ENCODE measurements around the gene PDLIM5.
"Not testable (repeated sequence)": the region's sequence is repeated elsewhere in the genome, so short reads cannot be mapped to it uniquely, and the experiment has no call there.

The PDLIM5 gene

GRCh38 chr4:94466371-94466770 lies 14.6 kb downstream of the PDLIM5 start:
- DNase-seq = no peak

- no peak for DNase-seq
Measured at GRCh38 chr4:94466923-94467322, 15.2 kb downstream of the PDLIM5 start.

DNA sequence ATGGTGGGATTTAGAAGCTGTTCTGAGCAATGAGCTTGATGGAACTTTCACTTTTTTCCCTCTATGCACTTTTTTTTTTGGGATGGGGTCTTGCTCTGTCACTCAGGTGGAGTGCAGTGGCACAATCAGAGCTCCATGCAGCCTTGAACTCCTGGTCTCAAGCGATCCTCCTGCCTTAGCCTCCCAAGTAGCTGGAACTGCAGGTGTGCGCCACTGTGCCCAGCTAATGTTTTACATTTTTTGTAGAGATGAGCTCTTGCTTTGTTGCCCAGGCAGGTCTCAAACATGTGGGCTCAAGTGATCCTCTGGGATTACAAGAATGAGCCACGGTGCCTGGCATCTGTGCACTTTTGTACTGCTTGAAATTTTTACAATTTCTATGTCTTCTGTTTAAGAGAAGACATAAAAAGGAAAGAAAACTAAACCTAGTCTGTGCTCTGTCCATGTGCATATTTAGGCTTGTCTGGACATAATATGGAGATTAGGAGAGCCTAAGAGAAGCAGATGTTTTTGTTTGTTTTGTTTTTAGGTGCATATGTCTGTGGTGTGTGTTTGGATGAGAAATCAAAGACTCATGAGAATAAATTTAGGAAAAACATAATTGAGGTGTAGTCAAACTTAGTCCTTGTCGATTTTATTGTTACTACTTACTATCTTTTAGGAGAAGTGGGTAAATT lies 16.5 kb downstream of the PDLIM5 start:
- DNase-seq = no peak

- no peak for DNase-seq
Measured at GRCh38 chr4:94469221-94469784, 17.6 kb downstream of the PDLIM5 start.

DNA sequence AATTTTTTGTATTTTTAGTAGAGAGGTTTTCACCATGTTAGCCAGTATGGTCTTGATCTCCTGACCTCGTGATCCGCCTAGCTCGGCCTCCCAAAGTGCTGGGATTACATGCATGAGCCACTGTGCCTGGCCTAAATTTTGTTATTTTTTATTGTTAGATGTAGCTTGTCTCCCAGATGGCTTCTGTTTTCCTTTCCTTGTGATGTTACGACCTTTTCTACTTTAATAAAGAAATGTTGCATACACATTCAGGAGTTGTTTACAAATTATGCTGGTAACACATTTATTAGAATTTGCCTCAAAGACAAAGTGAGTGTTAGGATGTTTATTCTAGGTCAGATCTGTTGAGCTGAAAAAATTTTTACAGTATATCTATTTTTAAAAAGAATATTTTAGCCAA lies 18.4 kb downstream of the PDLIM5 start:
- no peak for DNase-seq

GRCh38 chr4:94470782-94471181 lies 19.0 kb downstream of the PDLIM5 start:
- DNase-seq = not testable (repeated sequence)

DNA sequence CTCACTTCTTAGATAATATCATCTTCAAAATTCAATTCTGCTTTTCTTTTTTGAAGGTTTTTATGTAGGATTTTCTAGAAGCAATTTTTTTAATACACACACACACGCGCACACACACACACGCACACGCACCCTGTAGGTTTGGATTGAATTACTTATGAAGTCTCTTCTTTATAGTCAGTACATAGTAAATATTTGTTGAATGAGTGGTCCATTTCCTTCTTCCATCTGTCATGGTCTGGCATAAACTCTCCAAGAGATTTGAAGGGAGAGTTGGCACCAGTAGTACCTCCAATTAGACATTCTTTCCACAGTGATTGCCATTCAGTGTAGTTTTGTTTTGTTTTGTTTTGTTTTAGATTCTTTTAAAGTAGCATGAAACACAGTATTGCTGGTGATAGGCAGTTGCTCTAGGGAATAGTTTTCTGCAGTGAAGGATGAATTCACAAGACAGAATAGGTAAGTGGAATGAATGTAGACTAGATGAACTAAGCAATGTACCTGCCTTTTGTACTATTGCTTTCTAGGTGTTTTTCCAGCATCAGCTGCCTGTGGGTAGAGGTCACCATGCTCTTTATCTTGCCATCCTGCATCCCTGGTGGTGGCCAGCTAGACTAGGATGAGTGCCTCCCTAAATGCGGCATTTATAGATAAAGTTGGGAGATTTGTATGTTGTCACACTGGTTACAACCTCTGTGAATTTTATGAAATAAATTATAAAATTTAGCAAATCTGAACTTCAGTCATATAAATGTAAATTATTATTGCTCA lies 20.5 kb downstream of the PDLIM5 start:
- DNase-seq = no peak

DNA sequence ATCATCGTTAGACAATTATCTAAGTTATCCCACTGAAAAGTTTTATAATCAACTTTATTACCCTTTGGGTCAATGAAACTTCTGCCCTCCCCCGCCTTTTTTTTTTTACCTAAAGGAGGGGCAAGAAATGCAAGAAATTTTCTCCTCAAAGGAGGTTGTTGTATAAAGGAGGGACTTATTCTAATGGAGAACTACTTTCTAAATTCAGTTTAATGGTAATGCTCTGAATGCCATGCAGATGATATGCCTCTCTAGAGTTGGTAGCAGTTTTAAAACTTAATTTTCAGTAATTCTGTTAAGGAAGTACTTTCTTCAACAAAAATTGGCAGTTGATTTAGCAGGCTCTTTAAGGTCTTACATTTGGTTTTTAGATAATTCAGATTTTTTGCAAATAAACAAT lies 23.3 kb downstream of the PDLIM5 start:
- DNase-seq = no peak

GRCh38 chr4:94475794-94476193 lies 24.1 kb downstream of the PDLIM5 start:
- DNase-seq = no peak

- DNase-seq = no peak
Measured at GRCh38 chr4:94477227-94477626, 25.5 kb downstream of the PDLIM5 start.

GRCh38 chr4:94478805-94479204 lies 27.1 kb downstream of the PDLIM5 start:
- not testable (repeated sequence) for DNase-seq

- no peak for DNase-seq
Measured at GRCh38 chr4:94479358-94480141, 27.8 kb downstream of the PDLIM5 start.

- no peak for DNase-seq
Measured at GRCh38 chr4:94480362-94480951, 28.7 kb downstream of the PDLIM5 start.

DNA sequence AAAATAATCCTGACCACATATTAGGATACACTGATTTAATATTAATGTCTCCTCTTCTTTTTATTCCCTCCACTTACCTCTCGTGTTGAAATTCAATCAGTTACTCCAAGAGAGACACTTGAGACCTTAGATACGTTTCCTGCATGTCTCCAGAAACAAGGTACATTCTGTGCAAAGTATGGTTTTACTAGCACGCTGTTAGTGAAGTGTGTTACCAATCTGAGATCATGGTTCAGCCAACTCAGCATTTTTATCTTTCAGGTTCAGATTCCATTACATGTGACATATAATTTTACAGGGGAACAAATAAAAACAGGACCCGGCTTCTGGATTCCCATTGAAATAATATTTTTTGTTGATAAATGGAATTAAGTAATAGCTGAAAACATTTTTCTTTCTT lies 32.2 kb downstream of the PDLIM5 start:
- DNase-seq = no peak

DNA sequence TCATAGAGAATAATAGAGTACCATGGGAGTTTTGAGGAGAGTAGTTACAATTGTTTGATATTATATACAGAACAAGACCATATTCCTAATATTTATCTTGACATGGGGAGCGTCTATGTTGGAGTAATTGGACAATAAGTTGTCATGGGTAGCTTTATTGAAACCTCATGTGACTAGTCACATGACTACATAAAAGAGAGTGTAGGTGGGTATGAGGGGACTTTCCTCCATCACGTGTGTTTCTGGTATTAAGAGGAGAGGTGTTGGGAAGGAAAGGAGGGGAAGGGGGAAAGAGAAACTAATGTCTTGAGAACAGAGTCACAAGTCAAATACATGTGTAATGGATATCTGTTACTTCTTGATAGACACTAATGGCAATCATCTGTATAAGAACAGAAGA lies 33.1 kb downstream of the PDLIM5 start:
- no peak for DNase-seq

GRCh38 chr4:94486372-94486801 lies 34.6 kb downstream of the PDLIM5 start:
- no peak for DNase-seq

- DNase-seq = peak; percentile 72
Measured at GRCh38 chr4:94488670-94489069, 36.9 kb downstream of the PDLIM5 start.

- no peak for DNase-seq
Measured at GRCh38 chr4:94489098-94489497, 37.4 kb downstream of the PDLIM5 start.

DNA sequence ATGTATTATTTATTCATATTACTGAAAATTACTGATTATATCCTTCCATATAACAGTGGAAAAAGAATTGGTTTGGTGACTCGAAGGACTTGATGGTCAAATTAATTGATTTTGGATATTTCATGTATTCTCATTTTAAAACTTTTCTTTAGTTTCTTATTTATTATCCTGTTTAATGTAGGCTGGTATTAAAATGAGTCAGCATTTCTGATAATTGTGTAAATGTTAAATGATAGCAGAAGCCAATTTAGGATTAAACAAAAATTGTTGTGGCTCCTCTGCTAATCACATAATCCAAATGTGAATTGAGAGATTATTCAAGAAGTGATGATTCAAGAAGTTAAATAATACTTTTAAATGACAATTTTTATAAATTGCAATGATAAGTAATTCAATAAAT lies 38.7 kb downstream of the PDLIM5 start:
- no peak for DNase-seq

DNA sequence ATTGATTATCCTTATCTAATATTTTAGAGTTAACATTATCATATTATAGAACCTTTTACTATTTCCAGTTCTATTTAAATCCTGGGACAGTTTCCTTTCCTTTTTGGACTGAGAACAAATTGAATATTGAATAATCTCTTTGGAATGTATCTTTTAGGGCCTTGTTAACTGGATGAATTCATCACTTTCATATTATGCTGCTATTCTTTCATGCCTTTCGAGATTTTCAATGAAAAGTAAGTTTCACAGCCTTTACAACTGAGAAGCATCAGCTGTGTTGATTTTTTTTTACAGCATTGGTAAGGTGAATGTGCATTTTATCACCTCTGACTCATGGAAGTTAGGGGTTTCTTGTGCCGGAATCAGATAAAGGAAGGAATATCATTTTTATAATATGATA lies 39.6 kb downstream of the PDLIM5 start:
- DNase-seq = no peak

- no peak for DNase-seq
Measured at GRCh38 chr4:94495408-94495807, 43.7 kb downstream of the PDLIM5 start.

GRCh38 chr4:94497690-94498089 lies 45.9 kb downstream of the PDLIM5 start:
- no peak for DNase-seq

DNA sequence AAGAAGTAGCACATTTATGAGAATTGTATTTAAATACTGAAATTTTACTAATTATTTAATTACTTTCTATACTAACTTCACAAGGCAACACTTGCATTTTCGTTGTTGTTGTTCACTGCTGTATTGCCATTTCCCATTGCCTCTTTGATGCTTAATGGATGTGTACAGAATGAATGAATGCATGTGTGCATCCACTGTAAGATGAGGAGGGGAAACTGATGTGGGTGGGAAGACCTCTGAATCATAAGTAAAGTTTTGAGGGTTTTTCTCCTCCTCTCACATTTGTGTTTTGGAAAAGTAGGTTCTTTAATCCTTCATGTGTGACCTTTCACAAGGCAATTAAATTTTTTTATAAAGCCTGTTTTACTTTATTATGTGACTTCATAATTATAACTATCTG lies 46.8 kb downstream of the PDLIM5 start:
- no peak for DNase-seq
